ENCODE results near the gene MYH10. TPM values are rescaled to one million over a fixed set of nuclear protein-coding genes. Genes with fewer than 3 reads are reported as not detected.

MYH10 gene
- total and polyA plus RNA-seq, 2 experiments from 2014 or later = 46.8 to 69.5 TPM

DNA sequence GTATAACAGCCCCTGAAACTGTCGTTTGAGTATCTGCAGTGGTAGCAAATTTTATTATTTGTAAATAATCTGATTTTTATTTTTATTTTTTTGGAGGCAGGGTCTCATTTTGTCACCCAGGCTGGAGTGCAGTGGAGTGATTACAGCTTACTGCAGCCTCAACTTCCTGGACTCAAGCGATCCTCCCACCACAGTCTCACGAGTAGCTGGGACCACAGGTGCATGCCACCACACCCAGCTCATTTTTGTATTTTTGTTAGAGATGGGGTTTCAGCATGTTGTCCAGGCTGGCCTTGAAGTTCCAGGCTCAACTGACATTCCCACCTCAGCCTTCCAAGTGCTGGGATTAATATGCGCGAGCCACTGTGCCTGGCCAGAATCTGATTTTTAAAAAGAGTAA lies 192.1 kb downstream of the MYH10 start:
- TF ChIP-seq EZH2phosphoT487 (IDR thresholded peaks at IDR 0.05; ENCODE audit: insufficient read depth, low read depth) = no peak
- no peak for TF ChIP-seq EZH2 (IDR thresholded peaks at IDR 0.05; ENCODE audit: insufficient read depth, poor library complexity, severe bottlenecking)
- no peak overlapping the region for H3K27ac ChIP-seq

DNA sequence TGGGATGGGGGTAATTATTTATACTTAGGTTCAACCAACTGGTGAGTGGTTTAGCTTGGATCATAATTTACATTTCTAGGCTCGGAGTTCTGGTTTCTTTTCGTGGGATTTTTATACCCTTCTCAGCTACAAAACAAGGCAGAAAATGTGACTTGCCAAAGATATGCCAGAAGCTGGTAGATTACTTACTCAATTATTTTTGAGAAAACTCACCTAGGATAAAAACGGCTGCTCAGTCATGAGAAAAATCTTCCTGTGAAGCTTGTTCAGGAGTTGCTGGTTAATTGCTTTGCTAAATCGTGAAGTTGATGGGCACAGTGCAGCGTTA lies 193.7 kb downstream of the MYH10 start:
- peak overlapping the region; percentile 99 for H3K27ac ChIP-seq
- peak overlapping the region; percentile 100 for H3K4me2 ChIP-seq (ENCODE audit: unreplicated experiment)
- H3K9me2 ChIP-seq (ENCODE audit: insufficient read depth) = no peaks in the 10 kb centered on the region
- no peak for DNase-seq
- no peaks in the 10 kb centered on the region for H3K27me3 ChIP-seq (replicated peaks; ENCODE audit: insufficient read depth)
- TF ChIP-seq EZH2phosphoT487 (IDR thresholded peaks at IDR 0.05; ENCODE audit: insufficient read depth, low read depth) (no peak), EZH2 (IDR thresholded peaks at IDR 0.05; ENCODE audit: insufficient read depth, poor library complexity, severe bottlenecking) (no peak)
- H2AFZ ChIP-seq = no peak overlapping the region
- H3K4me3 ChIP-seq = peak overlapping the region; percentile 97
- WGBS, 2 experiments (ENCODE audit: low coverage in 1 of 2, low lambda C conversion rate in 2 of 2, missing lambda C conversion rate in 2 of 2) = 2% methylated on average over 5 of the region's 5 CpGs
- peaks cover 13% of the 10 kb centered on the region for H3K36me3 ChIP-seq (ENCODE audit: low read depth)
- peaks cover 30% of the 10 kb centered on the region; the same call in 1 of the 2 replicates for H3F3A ChIP-seq (ENCODE audit: insufficient read depth)
- H3K9me3 ChIP-seq (ENCODE audit: low read depth) = no peaks in the 10 kb centered on the region
- in situ Hi-C loops (cut with MboI) = no loop called here
- H4K20me1 ChIP-seq (ENCODE audit: insufficient read depth) = peaks cover 22% of the 10 kb centered on the region; the same call in 1 of the 2 replicates
- H3K4me1 ChIP-seq (ENCODE audit: insufficient read depth) = peaks cover 28% of the 10 kb centered on the region
- peaks cover 59% of the 10 kb centered on the region for H3K79me2 ChIP-seq (ENCODE audit: insufficient read depth)
- H3K9ac ChIP-seq = peak overlapping the region; percentile 100

More for the DNA sequence above, 192.1 kb downstream of the MYH10 start:
- Histone ChIP-seq H3K4me3 (peak overlapping the region; percentile 97; the same call in 1 of the 2 replicates), H3F3A (ENCODE audit: insufficient read depth) (0 out of 2 replicates have a peak, but pooled peaks cover 30% of the 10 kb centered on the region), H3K4me1 (ENCODE audit: insufficient read depth) (peaks cover 34% of the 10 kb centered on the region), H3K79me2 (ENCODE audit: insufficient read depth) (peaks cover 76% of the 10 kb centered on the region), H4K20me1 (ENCODE audit: insufficient read depth) (peaks cover 22% of the 10 kb centered on the region; the same call in 1 of the 2 replicates), H3K9ac (no peak overlapping the region), H3K36me3 (ENCODE audit: low read depth) (peaks cover 13% of the 10 kb centered on the region), H3K27me3 (replicated peaks; ENCODE audit: insufficient read depth) (no peaks in the 10 kb centered on the region), H3K9me3 (ENCODE audit: low read depth) (no peaks in the 10 kb centered on the region), H3K4me2 (ENCODE audit: unreplicated experiment) (peak overlapping the region; percentile 100), H2AFZ (no peak overlapping the region), H3K9me2 (ENCODE audit: insufficient read depth) (no peaks in the 10 kb centered on the region)
- DNase-seq = no peak
- WGBS, 2 experiments (ENCODE audit: low coverage in 1 of 2, low lambda C conversion rate in 2 of 2, missing lambda C conversion rate in 2 of 2) = 69 to 74% methylated on average over 5 of the region's 5 CpGs
- in situ Hi-C loops (cut with MboI) = no loop called here

DNA sequence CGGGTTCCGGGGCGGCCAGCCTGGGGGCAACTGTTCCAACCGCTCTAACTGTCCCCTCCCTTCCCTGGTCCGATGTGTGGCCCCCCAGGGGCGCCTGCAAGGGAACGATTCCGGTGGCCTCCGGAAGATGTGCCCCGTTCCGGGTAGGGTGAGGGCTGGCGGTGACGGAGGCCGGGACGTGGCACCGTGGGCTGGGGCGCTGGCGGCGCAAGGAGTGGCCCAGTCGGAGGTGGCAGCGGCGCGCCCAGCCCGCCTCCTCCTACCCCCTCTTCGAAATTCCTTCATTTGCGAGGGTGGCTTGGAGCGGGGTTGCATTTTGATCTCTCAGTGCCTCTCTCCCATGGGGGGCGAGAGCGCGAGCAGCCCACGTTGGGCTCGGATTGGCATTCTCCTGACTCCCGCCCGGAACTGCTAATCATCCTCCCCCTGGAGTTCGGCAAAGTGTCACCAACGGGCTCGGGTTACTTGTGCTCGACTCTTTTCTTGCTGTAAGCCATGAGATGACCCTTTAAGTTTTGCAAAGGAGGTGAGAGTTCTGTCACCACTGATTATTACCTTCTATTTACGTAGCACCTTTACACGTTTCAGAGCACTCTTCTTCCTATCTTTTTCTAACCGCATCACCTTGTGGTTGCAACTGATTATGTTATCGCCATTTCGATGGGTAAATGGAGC lies 194.2 kb downstream of the MYH10 start:
- no peak overlapping the region for H2AFZ ChIP-seq
- peak overlapping the region; percentile 100 for H3K4me2 ChIP-seq (ENCODE audit: unreplicated experiment)
- in situ Hi-C loops (cut with MboI) = no loop called here
- peaks cover 18% of the 10 kb centered on the region; the same call in 1 of the 2 replicates for H4K20me1 ChIP-seq (ENCODE audit: insufficient read depth)
- H3K27me3 ChIP-seq (replicated peaks; ENCODE audit: insufficient read depth) = no peaks in the 10 kb centered on the region
- H3K36me3 ChIP-seq (ENCODE audit: low read depth) = peaks cover 13% of the 10 kb centered on the region
- peaks cover 54% of the 10 kb centered on the region for H3K79me2 ChIP-seq (ENCODE audit: insufficient read depth)
- peak overlapping the region; percentile 97 for H3K4me3 ChIP-seq
- H3F3A ChIP-seq (ENCODE audit: insufficient read depth) = peaks cover 30% of the 10 kb centered on the region; the same call in 1 of the 2 replicates
- no peaks in the 10 kb centered on the region for H3K9me3 ChIP-seq (ENCODE audit: low read depth)
- TF ChIP-seq EZH2 (IDR thresholded peaks at IDR 0.05; ENCODE audit: insufficient read depth, poor library complexity, severe bottlenecking) = no peak
- TF ChIP-seq EZH2phosphoT487 (IDR thresholded peaks at IDR 0.05; ENCODE audit: insufficient read depth, low read depth) = no peak
- WGBS, 2 experiments (ENCODE audit: low coverage in 1 of 2, low lambda C conversion rate in 2 of 2, missing lambda C conversion rate in 2 of 2) = 0 to 1% methylated on average over 28 to 37 of the region's 43 CpGs
- H3K9me2 ChIP-seq (ENCODE audit: insufficient read depth) = no peaks in the 10 kb centered on the region
- peaks cover 28% of the 10 kb centered on the region for H3K4me1 ChIP-seq (ENCODE audit: insufficient read depth)
- peak overlapping the region; percentile 100 for H3K9ac ChIP-seq
- DNase-seq = peak; percentile 87
- peak overlapping the region; percentile 99 for H3K27ac ChIP-seq

DNA sequence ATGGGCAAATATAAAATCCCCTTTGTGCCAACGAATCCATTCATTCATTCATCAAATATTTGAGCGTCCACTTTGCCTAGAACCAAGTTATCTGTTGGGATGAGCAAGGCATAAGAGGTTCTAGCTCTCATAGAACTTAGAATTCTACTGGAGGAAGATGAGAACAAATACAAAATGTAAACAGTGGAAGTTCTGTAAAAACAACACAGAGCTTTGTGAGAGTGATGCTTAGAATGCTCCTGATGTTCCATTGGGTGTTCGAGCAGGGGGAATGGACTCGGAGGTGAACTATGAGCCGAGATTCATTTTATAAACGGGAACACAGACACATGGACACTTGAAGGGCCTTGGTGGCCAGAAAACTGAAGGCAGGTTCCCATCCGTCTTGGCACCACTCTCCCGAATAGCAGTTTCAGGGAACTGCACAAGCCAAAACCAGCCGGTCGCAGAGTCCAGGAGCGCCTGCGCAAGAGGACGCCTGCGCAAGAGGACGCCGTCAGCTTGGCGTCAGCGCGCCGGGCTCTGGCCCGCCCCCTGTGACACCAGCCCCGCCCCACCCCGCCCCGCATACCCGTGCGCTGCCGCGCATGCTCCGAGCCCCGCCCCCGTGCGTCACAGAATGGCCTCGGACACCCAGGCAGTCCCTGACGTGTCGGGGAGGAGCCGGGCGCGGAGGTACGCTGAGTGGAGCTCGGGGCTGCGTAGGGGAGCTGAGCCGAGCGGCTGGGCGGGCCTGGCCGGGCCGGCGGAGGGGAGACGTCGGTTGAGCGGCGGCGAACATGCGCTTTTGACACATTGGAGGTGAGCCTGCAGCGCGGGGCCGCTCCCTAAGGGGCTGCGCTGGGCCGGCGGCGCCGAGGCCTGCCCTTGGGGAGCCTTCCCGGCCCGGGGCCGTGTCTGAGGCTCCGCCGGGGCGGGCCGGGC lies 195.0 kb downstream of the MYH10 start, which contains the start of gene NDEL1:
Gene NDEL1 (plus strand): TSS at position 640 of the 924 bp plus-strand sequence. CDS start 8,388 bp downstream, outside the sequence.
- peaks cover 26% of the 10 kb centered on the region; the same call in 1 of the 2 replicates for H3F3A ChIP-seq (ENCODE audit: insufficient read depth)
- H2AFZ ChIP-seq = peak within 1 kb of the TSS; percentile 94
- H3K9me2 ChIP-seq (ENCODE audit: insufficient read depth) = no peaks in the 10 kb centered on the region
- in situ Hi-C loops (cut with MboI) = no loop called here
- H3K27me3 ChIP-seq (replicated peaks; ENCODE audit: insufficient read depth) = no peaks in the 10 kb centered on the region
- peaks cover 29% of the 10 kb centered on the region for H3K4me1 ChIP-seq (ENCODE audit: insufficient read depth)
- H3K9ac ChIP-seq = peak within 1 kb of the TSS; percentile 100
- DNase-seq = peak; percentile 99
- peak within 1 kb of the TSS; percentile 100 for H3K4me2 ChIP-seq (ENCODE audit: unreplicated experiment)
- H4K20me1 ChIP-seq (ENCODE audit: insufficient read depth) = peaks cover 13% of the 10 kb centered on the region; the same call in 1 of the 2 replicates
- H3K4me3 ChIP-seq = peak within 1 kb of the TSS; percentile 97
- peaks cover 46% of the 10 kb centered on the region for H3K79me2 ChIP-seq (ENCODE audit: insufficient read depth)
- H3K27ac ChIP-seq = peak within 1 kb of the TSS; percentile 99
- H3K9me3 ChIP-seq (ENCODE audit: low read depth) = no peaks in the 10 kb centered on the region
- 4 to 6% methylated on average over 36 to 47 of the region's 68 CpGs for WGBS, 2 experiments (ENCODE audit: low coverage in 1 of 2, low lambda C conversion rate in 2 of 2, missing lambda C conversion rate in 2 of 2)
- H3K36me3 ChIP-seq (ENCODE audit: low read depth) = peaks cover 11% of the 10 kb centered on the region
- TF ChIP-seq EZH2 (IDR thresholded peaks at IDR 0.05; ENCODE audit: insufficient read depth, poor library complexity, severe bottlenecking) (no peak), EZH2phosphoT487 (IDR thresholded peaks at IDR 0.05; ENCODE audit: insufficient read depth, low read depth) (no peak)
